OCI-LY1 (cell line): ENCODE measurements around the gene GOLGA2.

Source experiments
- CTCF ChIP-seq: fragments of 200-600 bp; sonication (generic), shearing (Covaris generic); IDR thresholded peaks from 2 replicates; pipeline ENCODE4 v1.5.1; 2017; ENCODE audit warnings: mild to moderate bottlenecking, antibody characterized with exemption, low read length, moderate library complexity, mixed read lengths
- EZH2 ChIP-seq: fragments of 200-600 bp; sonication (generic), shearing (Covaris generic); IDR thresholded peaks from 2 replicates; pipeline ENCODE4 v1.8.0; 2017; ENCODE audit warnings: borderline replicate concordance, mixed run types, mild to moderate bottlenecking, antibody characterized with exemption, low read length, moderate library complexity, mixed read lengths

GRCh38 chr9:128211981-128212281 is 63.9 kb downstream of the GOLGA2 start:
- TF ChIP-seq CTCF (no peak), EZH2 (no peak)
